ENCODE data around the gene PHLDB2. TPM values are rescaled to one million over a fixed set of nuclear protein-coding genes. Genes with fewer than 3 reads are reported as not detected.

PHLDB2 gene
- total and polyA plus RNA-seq, 2 of the 4 experiments (the other 2 are of a cell fraction): 10.6 to 28.7 TPM

- TF ChIP-seq CEBPB (IDR thresholded peaks at IDR 0.05; ENCODE audit: low read depth, low read length) (no peak), NFE2L2 (IDR thresholded peaks at IDR 0.05; ENCODE audit: low read depth, low read length) (no peak), RAD21 (IDR thresholded peaks at IDR 0.05; ENCODE audit: low read length) (no peak), SMC3 (IDR thresholded peaks at IDR 0.05; ENCODE audit: low read depth, low read length) (no peak), MAZ (IDR thresholded peaks at IDR 0.05; ENCODE audit: borderline replicate concordance, low read depth, low read length) (no peak), BHLHE40 (IDR thresholded peaks at IDR 0.05; ENCODE audit: low read depth, low read length) (no peak), RFX5 (IDR thresholded peaks at IDR 0.05; ENCODE audit: low read depth, low read length) (no peak), FOS (IDR thresholded peaks at IDR 0.05; ENCODE audit: low read depth, low read length) (no peak), USF2 (IDR thresholded peaks at IDR 0.05; ENCODE audit: low read depth, low read length) (no peak), POLR2A (IDR thresholded peaks at IDR 0.05; ENCODE audit: low read depth, low read length) (no peak), CHD1 (IDR thresholded peaks at IDR 0.05; ENCODE audit: low read depth, low read length) (no peak), MXI1 (IDR thresholded peaks at IDR 0.05; ENCODE audit: borderline replicate concordance, low read depth, low read length) (no peak), RCOR1 (IDR thresholded peaks at IDR 0.05; ENCODE audit: insufficient replicate concordance, low read length) (no peak)
- TF ChIP-seq, protein P1, sequence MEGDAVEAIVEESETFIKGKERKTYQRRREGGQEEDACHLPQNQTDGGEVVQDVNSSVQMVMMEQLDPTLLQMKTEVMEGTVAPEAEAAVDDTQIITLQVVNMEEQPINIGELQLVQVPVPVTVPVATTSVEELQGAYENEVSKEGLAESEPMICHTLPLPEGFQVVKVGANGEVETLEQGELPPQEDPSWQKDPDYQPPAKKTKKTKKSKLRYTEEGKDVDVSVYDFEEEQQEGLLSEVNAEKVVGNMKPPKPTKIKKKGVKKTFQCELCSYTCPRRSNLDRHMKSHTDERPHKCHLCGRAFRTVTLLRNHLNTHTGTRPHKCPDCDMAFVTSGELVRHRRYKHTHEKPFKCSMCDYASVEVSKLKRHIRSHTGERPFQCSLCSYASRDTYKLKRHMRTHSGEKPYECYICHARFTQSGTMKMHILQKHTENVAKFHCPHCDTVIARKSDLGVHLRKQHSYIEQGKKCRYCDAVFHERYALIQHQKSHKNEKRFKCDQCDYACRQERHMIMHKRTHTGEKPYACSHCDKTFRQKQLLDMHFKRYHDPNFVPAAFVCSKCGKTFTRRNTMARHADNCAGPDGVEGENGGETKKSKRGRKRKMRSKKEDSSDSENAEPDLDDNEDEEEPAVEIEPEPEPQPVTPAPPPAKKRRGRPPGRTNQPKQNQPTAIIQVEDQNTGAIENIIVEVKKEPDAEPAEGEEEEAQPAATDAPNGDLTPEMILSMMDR (conservative IDR thresholded peaks at IDR 0.05; ENCODE audit: low read depth, low read length): no peak
Measured at GRCh38 chr3:111911446-111911845, 52.4 kb downstream of the PHLDB2 start.

More at GRCh38 chr3:111911446-111911845, 52.4 kb downstream of the PHLDB2 start:
- H2BK120ac ChIP-seq (ENCODE audit: low read depth, low read length): peak overlapping the region; percentile 49
- BruUV-seq (replicated peaks): no TSS peak
- 0 out of 2 replicates have a peak overlapping the region, but pooled peaks have one; percentile 18 for H3K23ac ChIP-seq (ENCODE audit: low read depth, low read length)
- no peak overlapping the region for H2AK9ac ChIP-seq (replicated peaks; ENCODE audit: low read depth, low read length, poor library complexity)
- H3K36me3 ChIP-seq (ENCODE audit: control insufficient read depth, insufficient read depth, low read length): peaks cover 5% of the 10 kb centered on the region
- H3K4me1 ChIP-seq (ENCODE audit: control insufficient read depth, insufficient read depth, low read length): peaks cover 6% of the 10 kb centered on the region
- intact Hi-C loops (cut with micrococcal nuclease): no loop called here
- ATAC-seq (ENCODE audit: low read depth): no peak
- peak overlapping the region; percentile 55; the same call in 1 of the 2 replicates for H3K4ac ChIP-seq (ENCODE audit: low read depth, low read length)
- in situ Hi-C loops (cut with MboI; ENCODE audit: low sequenced_read_pairs): no loop called here
- no peak overlapping the region; the same call in 2 of the 3 replicates for H2BK15ac ChIP-seq (ENCODE audit: low read depth, low read length)
- H3K9me1 ChIP-seq (ENCODE audit: insufficient read depth, low read length): peaks cover 3% of the 10 kb centered on the region; the same call in 1 of the 2 replicates
- H3K14ac ChIP-seq (replicated peaks; ENCODE audit: low read depth, low read length): 0 out of 2 replicates have a peak overlapping the region, but pooled peaks have one; percentile 14
- no peak overlapping the region for H2BK20ac ChIP-seq (ENCODE audit: low read depth, low read length)
- no peak overlapping the region for H3K9ac ChIP-seq (ENCODE audit: low read depth, low read length)
- H3K56ac ChIP-seq (ENCODE audit: extremely low read depth, insufficient read depth, low read length): no peak overlapping the region
- POLR2A ChIA-PET (ENCODE audit: unreplicated experiment): no interaction called here
- 40% methylated on average over 1 of the region's 3 CpGs; no CpG with 5 or more reads in 1 of the 2 experiments for WGBS, 2 experiments (ENCODE audit: extremely low coverage in 2 of 2, insufficient read length in 1 of 2)
- DNase-seq: no peak
- H4K20me1 ChIP-seq (ENCODE audit: insufficient read depth, low read length): no peaks in the 10 kb centered on the region
- H3K4me2 ChIP-seq (ENCODE audit: low read depth, low read length): no peak overlapping the region
- no peak overlapping the region for H2BK5ac ChIP-seq (ENCODE audit: low read depth, low read length, poor library complexity, severe bottlenecking)
- H3K27ac ChIP-seq (ENCODE audit: insufficient read depth, low read length): no peak overlapping the region
- H3K4me3 ChIP-seq (ENCODE audit: insufficient read depth, low read depth, low read length): no peak overlapping the region
- H3K18ac ChIP-seq (ENCODE audit: low read depth, low read length): no peak overlapping the region
- no peak overlapping the region; the same call in 1 of the 2 replicates for H4K91ac ChIP-seq (ENCODE audit: insufficient read depth, low read depth, low read length)
- peak overlapping the region in 1 of 2 experiments; percentile 30; a peak in 1 of 4 replicates for H4K8ac ChIP-seq (ENCODE audit: low read depth in 2 of 2, low read length in 2 of 2)
- CTCF ChIA-PET: no interaction called here
- H2AFZ ChIP-seq (replicated peaks; ENCODE audit: low read length, poor library complexity): no peak overlapping the region
- H3K79me1 ChIP-seq (ENCODE audit: low read depth in 1 of 2, low read length in 2 of 2): peaks cover 0 to 4% of the 10 kb centered on the region in 2 experiments; a peak in 2 of 4 replicates
- H3K9me3 ChIP-seq (ENCODE audit: control insufficient read depth, insufficient read depth, low read length): no peaks in the 10 kb centered on the region
- dilution Hi-C loops (cut with HindIII; ENCODE audit: low sequenced_read_pairs, unreplicated experiment): no loop called here
- H3K27me3 ChIP-seq (ENCODE audit: control insufficient read depth, insufficient read depth, low read length): no peaks in the 10 kb centered on the region
- H4K5ac ChIP-seq (ENCODE audit: low read depth, low read length): no peak overlapping the region
- H2AK5ac ChIP-seq (ENCODE audit: low read depth, low read length): no peak overlapping the region; the same call in 1 of the 2 replicates

All from IMR-90 (cell line).